Measurements from ENCODE around the gene LRP1B. TPM values are rescaled to one million over a fixed set of nuclear protein-coding genes. Genes with fewer than 3 reads are reported as not detected.

Gene LRP1B
- total and polyA plus RNA-seq, 2 of the 8 experiments (the other 6 are each of a cell fraction or from before 2014, with no cell fraction given), result 0.03 TPM; not detected in 1

GRCh38 chr2:141748616-141749015 lies 382.2 kb downstream of the LRP1B start:
- DNase-seq (ENCODE audit: low read depth in 1 of 2, low spot score in 2 of 2), result no peak
- no peaks in the 10 kb centered on the region for H3K23me2 ChIP-seq (ENCODE audit: low read depth, low read length)
- no peak overlapping the region for H3K4me2 ChIP-seq (ENCODE audit: insufficient read depth in 1 of 2, low read depth in 2 of 2, low read length in 2 of 2)
- no peak overlapping the region for H2BK12ac ChIP-seq (ENCODE audit: low read depth, low read length)
- H4K8ac ChIP-seq (ENCODE audit: extremely low read depth, insufficient read depth, low read length), result no peak overlapping the region
- no peaks in the 10 kb centered on the region for H3K9me3 ChIP-seq (ENCODE audit: insufficient read depth in 2 of 2, low read depth in 1 of 2, low read length in 1 of 2)
- TF ChIP-seq CBX8 (IDR thresholded peaks at IDR 0.05; ENCODE audit: borderline replicate concordance, low read depth, low read length) (no peak), ATF3 (IDR thresholded peaks at IDR 0.05; ENCODE audit: insufficient read depth, low read depth, low read length) (no peak), ASH2L (IDR thresholded peaks at IDR 0.05; ENCODE audit: low read length) (no peak), USF2 (IDR thresholded peaks at IDR 0.05; ENCODE audit: low read length) (no peak), MAX (IDR thresholded peaks at IDR 0.05) (no peak), POU5F1 (IDR thresholded peaks at IDR 0.05; ENCODE audit: low read depth, low read length) (no peak)
- no peak overlapping the region for H3K56ac ChIP-seq (replicated peaks; ENCODE audit: insufficient read length, low read depth, low read length)
- H2BK5ac ChIP-seq (ENCODE audit: low read depth, low read length), result no peak overlapping the region
- no peak overlapping the region for H3K23ac ChIP-seq (ENCODE audit: insufficient read length)
- CTCF ChIA-PET (ENCODE audit: partially characterized antibody), result no interaction called here
- H2BK120ac ChIP-seq (replicated peaks; ENCODE audit: low read depth, low read length), result no peak overlapping the region
- no peaks in the 10 kb centered on the region for H3K27me3 ChIP-seq (replicated peaks in 1 of 4; ENCODE audit: control insufficient read depth in 3 of 4, extremely low read depth in 1 of 4, insufficient read depth in 3 of 4, low read length in 3 of 4)
- H3K36me3 ChIP-seq (ENCODE audit: control insufficient read depth in 2 of 4, insufficient read depth in 4 of 4, low read length in 3 of 4), result no peaks in the 10 kb centered on the region
- H2AK5ac ChIP-seq (ENCODE audit: low read depth, low read length), result no peak overlapping the region
- H4K20me1 ChIP-seq (replicated peaks in 1 of 2; ENCODE audit: control insufficient read depth in 1 of 2, insufficient read depth in 2 of 2, low read length in 2 of 2), result no peaks in the 10 kb centered on the region
- no peaks in the 10 kb centered on the region; a peak in 1 of 7 replicates for H3K4me1 ChIP-seq (replicated peaks in 1 of 4; ENCODE audit: control insufficient read depth in 3 of 4, insufficient read depth in 4 of 4, low read length in 3 of 4)
- no peaks in the 10 kb centered on the region for H3K79me2 ChIP-seq (ENCODE audit: control insufficient read depth in 1 of 2, insufficient read depth in 2 of 2, low read length in 2 of 2)
- no peak overlapping the region for H2AFZ ChIP-seq (ENCODE audit: low read length)
- no peak overlapping the region for H3K27ac ChIP-seq (ENCODE audit: low read depth, low read length)
- no peak overlapping the region for H3K9ac ChIP-seq (replicated peaks in 1 of 4; ENCODE audit: extremely low read depth in 1 of 4, low read depth in 3 of 4, low read length in 3 of 4)
- POLR2A ChIA-PET (ENCODE audit: partially characterized antibody), result no interaction called here
- no peak overlapping the region for H2BK20ac ChIP-seq (ENCODE audit: low read length)
- no peak overlapping the region for H3K4me3 ChIP-seq (ENCODE audit: extremely low read depth in 1 of 4, insufficient read depth in 2 of 4, low read depth in 3 of 4, low read length in 4 of 4)
- H4K5ac ChIP-seq (ENCODE audit: insufficient read length, low read depth, low read length), result no peak overlapping the region
- H3K79me1 ChIP-seq (ENCODE audit: low read depth, low read length), result no peaks in the 10 kb centered on the region
- no peak overlapping the region for H3K4ac ChIP-seq (replicated peaks; ENCODE audit: insufficient read length, low read depth, low read length)
- H3K14ac ChIP-seq (ENCODE audit: insufficient read length), result no peak overlapping the region
- FAIRE-seq, result no peak
- no peak overlapping the region for H3K18ac ChIP-seq (ENCODE audit: extremely low read depth, low read length)
- no peak overlapping the region for H2BK15ac ChIP-seq (ENCODE audit: low read length)
- H4K91ac ChIP-seq (replicated peaks; ENCODE audit: insufficient read length, low read length), result no peak overlapping the region
- 63% methylated on average over 1 of the region's 1 CpG; no CpG with 5 or more reads in 1 of the 2 experiments for WGBS, 2 experiments (ENCODE audit: extremely low coverage in 1 of 2, insufficient coverage in 1 of 2, insufficient read length in 1 of 2, insufficient replicate concordance in 2 of 2, low coverage in 1 of 2, low lambda C conversion rate in 2 of 2, missing lambda C conversion rate in 1 of 2)

Data from H1 (cell line).